SK-MEL-5 (cell line): ENCODE measurements around the gene LMO7. TPM values are rescaled to one million over a fixed set of nuclear protein-coding genes. Genes with fewer than 3 reads are reported as not detected.
"Not testable (repeated sequence)": the region's sequence is repeated elsewhere in the genome, so short reads cannot be mapped to it uniquely, and the experiment has no call there.

Experiments used
- DNase-seq: peaks from one replicate; pipeline ENCODE4 v3.0.0-alpha.2; 2016; ENCODE audit warnings: low read depth, low spot score
- in situ Hi-C: cut with HindIII; loops from 2 replicates; pipeline ENCODE4 v1.10.0; 2016; ENCODE audit warnings: low sequenced_read_pairs, high pct_unique_total_duplicates, low pct_unique_long_range_greater_than_20kb
- total RNA-seq: library from RNA; depleted of rRNA; stranded (reverse); fragments of >200 nt; shearing (Covaris generic); gene quantifications from 2 replicates; pipeline ENCODE4 v1.2.3, GENCODE V29; 2014

Gene LMO7
- total RNA-seq, 1 experiment from 2014 or later = 2.4 TPM

GRCh38 chr13:75641026-75641425, 4.9 kb downstream of the LMO7 start:
- in situ Hi-C loops = no loop called here
- no peak for DNase-seq

- in situ Hi-C loops = no loop called here
Observed at GRCh38 chr13:75643182-75643581, 7.1 kb downstream of the LMO7 start.

GRCh38 chr13:75643693-75644092, 7.6 kb downstream of the LMO7 start:
- no peak for DNase-seq
- in situ Hi-C loops = no loop called here

More at GRCh38 chr13:75643182-75643581, 7.1 kb downstream of the LMO7 start:
- no peak for DNase-seq

GRCh38 chr13:75645141-75645540, 9.0 kb downstream of the LMO7 start:
- in situ Hi-C loops = no loop called here
- DNase-seq = no peak

GRCh38 chr13:75647126-75647784, 11.1 kb downstream of the LMO7 start:
- no peak for DNase-seq
- in situ Hi-C loops = no loop called here

- in situ Hi-C loops = no loop called here
- DNase-seq = peak; percentile 40
Observed at GRCh38 chr13:75648446-75648845, 12.3 kb downstream of the LMO7 start.

- in situ Hi-C loops = no loop called here
- no peak for DNase-seq
Observed at GRCh38 chr13:75651013-75651412, 14.9 kb downstream of the LMO7 start.

- in situ Hi-C loops = no loop called here
- no peak for DNase-seq
Observed at GRCh38 chr13:75652726-75653125, 16.6 kb downstream of the LMO7 start.

- no peak for DNase-seq
- in situ Hi-C loops = no loop called here
Observed at GRCh38 chr13:75656425-75656989, 20.4 kb downstream of the LMO7 start.

- DNase-seq = no peak
- in situ Hi-C loops = no loop called here
Observed at GRCh38 chr13:75657111-75657510, 21.0 kb downstream of the LMO7 start.

- no peak for DNase-seq
- in situ Hi-C loops = no loop called here
Observed at GRCh38 chr13:75660694-75661093, 24.6 kb downstream of the LMO7 start.

GRCh38 chr13:75661443-75661842, 25.3 kb downstream of the LMO7 start:
- in situ Hi-C loops = no loop called here
- DNase-seq = no peak

- DNase-seq = no peak
- in situ Hi-C loops = no loop called here
Observed at GRCh38 chr13:75666646-75667351, 30.7 kb downstream of the LMO7 start.

- no peak for DNase-seq
- in situ Hi-C loops = no loop called here
Observed at GRCh38 chr13:75669706-75670105, 33.6 kb downstream of the LMO7 start.

- in situ Hi-C loops = no loop called here
- DNase-seq = no peak
Observed at GRCh38 chr13:75670496-75670895, 34.4 kb downstream of the LMO7 start.

- in situ Hi-C loops = no loop called here
- DNase-seq = peak; percentile 45
Observed at GRCh38 chr13:75675421-75675820, 39.3 kb downstream of the LMO7 start.

GRCh38 chr13:75679459-75679858, 43.3 kb downstream of the LMO7 start:
- in situ Hi-C loops = no loop called here
- DNase-seq = no peak

- in situ Hi-C loops = not testable (repeated sequence)
Observed at GRCh38 chr13:75680251-75680650, 44.1 kb downstream of the LMO7 start.

GRCh38 chr13:75682326-75682725, 46.2 kb downstream of the LMO7 start:
- DNase-seq = no peak
- in situ Hi-C loops = no loop called here

More at GRCh38 chr13:75680251-75680650, 44.1 kb downstream of the LMO7 start:
- not testable (repeated sequence) for DNase-seq
